Tibial nerve (tissue), 4 donors: Measurements from ENCODE around the gene CACNG6. TPM values are rescaled to one million over a fixed set of nuclear protein-coding genes. Genes with fewer than 3 reads are reported as not detected.

ENCODE experiments used
- DNase-seq, 2 donors: peaks; one replicate each; pipeline ENCODE4 v3.0.0-alpha.2; 2019; ENCODE audit warnings: low spot score in 2 of 2
- H3K27ac ChIP-seq, 4 donors: fragments of 200-600 bp; sonication (generic) in 3 of 4; one replicate each; pipeline ENCODE4 v1.5.1; 2017 to 2019; ENCODE audit warnings: mild to moderate bottlenecking in 1 of 4
- H3K27me3 ChIP-seq, 2 donors: fragments of 200-600 bp; sonication (generic) in 1 of 2; one replicate each; pipeline versions ENCODE4 v1.5.1 to v1.6.0; 2017 to 2019
- H3K36me3 ChIP-seq, 3 donors: fragments of 200-600 bp; sonication (generic); one replicate each; pipeline ENCODE4 v1.5.1; 2018 to 2019
- H3K4me1 ChIP-seq, 4 donors: fragments of 200-600 bp; sonication (generic) in 3 of 4; one replicate each; pipeline ENCODE4 v1.5.1; 2017 to 2019
- H3K4me3 ChIP-seq, 4 donors: fragments of 200-600 bp; sonication (generic) in 3 of 4; one replicate each; pipeline ENCODE4 v1.5.1; 2017 to 2019; ENCODE audit warnings: mild to moderate bottlenecking in 1 of 4, moderate library complexity in 1 of 4
- H3K9me3 ChIP-seq, 4 donors: fragments of 200-600 bp; sonication (generic) in 3 of 4; one replicate each; pipeline ENCODE4 v1.5.1; 2017 to 2019
- EP300 ChIP-seq, 2 donors: sonication (generic); formaldehyde crosslinking; IDR thresholded peaks; one replicate each; pipeline ENCODE4 v1.6.1; 2017; ENCODE audit warnings: antibody characterized with exemption in 2 of 2, mild to moderate bottlenecking in 1 of 2
- POLR2A ChIP-seq, 2 donors: fragments of 450-650 bp; IDR thresholded peaks; one replicate each; pipeline ENCODE4 v1.6.1; 2017; ENCODE audit warnings: antibody characterized with exemption in 2 of 2, mild to moderate bottlenecking in 2 of 2, moderate library complexity in 2 of 2
- WGBS, 2 donors: methylation state at CpG; one replicate each; pipeline ENCODE4 v1.1.5; 2018; 5-methylcytosine and 5-hydroxymethylcytosine counted together
- total RNA-seq, 4 donors: library from RNA; depleted of rRNA; stranded (reverse); fragments of >200 nt; gene quantifications; one replicate each; pipeline ENCODE4 v1.1.0, GENCODE V29; 2016
- TF ChIP-seq, protein P1 (sequence below), 5 experiments: fragments of 200-600 bp in 3 of 5; fragments of 450-650 bp in 2 of 5; sonication (generic) in 3 of 5; IDR thresholded peaks; one replicate each; pipeline ENCODE4 v1.5.1; 2016 to 2019; ENCODE audit warnings: antibody characterized with exemption in 5 of 5, mild to moderate bottlenecking in 3 of 5, moderate library complexity in 2 of 5

CACNG6 gene
- total RNA-seq, 4 donors from 2014 or later = not detected

DNA sequence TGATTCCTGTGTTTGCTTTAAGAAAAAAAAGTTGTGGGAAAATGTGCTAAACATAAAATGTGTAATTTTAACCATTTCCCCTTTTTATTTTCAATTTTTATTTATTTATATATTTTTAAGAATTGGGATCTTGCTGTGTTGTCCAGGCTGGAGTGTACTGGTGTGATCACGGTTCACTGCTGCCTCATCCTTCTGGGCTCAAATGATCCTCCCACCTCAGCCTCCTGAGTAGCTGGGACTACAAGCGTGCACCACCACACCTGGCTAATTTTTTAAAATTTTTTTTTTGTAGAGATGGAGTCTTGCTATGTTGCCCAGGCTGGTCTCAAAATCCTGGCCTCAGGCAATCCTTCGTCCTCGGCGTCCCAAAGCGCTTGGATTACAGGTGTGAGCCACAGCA, 19.0 kb downstream of the CACNG6 start:
- Histone ChIP-seq H3K27me3 (peaks cover 0 to 18% of the 10 kb centered on the region in 2 donors), H3K4me3 (no peak overlapping the region), H3K27ac (no peak overlapping the region), H3K9me3 (peaks cover 0 to 4% (median 0%) of the 10 kb centered on the region in 4 donors), H3K36me3 (no peaks in the 10 kb centered on the region), H3K4me1 (no peaks in the 10 kb centered on the region)
- 95% methylated on average over 6 of the region's 6 CpGs for WGBS, 2 donors
- TF ChIP-seq EP300 (IDR thresholded peaks at IDR 0.05) (no peak), POLR2A (IDR thresholded peaks at IDR 0.05) (no peak)
- TF ChIP-seq, protein P1, sequence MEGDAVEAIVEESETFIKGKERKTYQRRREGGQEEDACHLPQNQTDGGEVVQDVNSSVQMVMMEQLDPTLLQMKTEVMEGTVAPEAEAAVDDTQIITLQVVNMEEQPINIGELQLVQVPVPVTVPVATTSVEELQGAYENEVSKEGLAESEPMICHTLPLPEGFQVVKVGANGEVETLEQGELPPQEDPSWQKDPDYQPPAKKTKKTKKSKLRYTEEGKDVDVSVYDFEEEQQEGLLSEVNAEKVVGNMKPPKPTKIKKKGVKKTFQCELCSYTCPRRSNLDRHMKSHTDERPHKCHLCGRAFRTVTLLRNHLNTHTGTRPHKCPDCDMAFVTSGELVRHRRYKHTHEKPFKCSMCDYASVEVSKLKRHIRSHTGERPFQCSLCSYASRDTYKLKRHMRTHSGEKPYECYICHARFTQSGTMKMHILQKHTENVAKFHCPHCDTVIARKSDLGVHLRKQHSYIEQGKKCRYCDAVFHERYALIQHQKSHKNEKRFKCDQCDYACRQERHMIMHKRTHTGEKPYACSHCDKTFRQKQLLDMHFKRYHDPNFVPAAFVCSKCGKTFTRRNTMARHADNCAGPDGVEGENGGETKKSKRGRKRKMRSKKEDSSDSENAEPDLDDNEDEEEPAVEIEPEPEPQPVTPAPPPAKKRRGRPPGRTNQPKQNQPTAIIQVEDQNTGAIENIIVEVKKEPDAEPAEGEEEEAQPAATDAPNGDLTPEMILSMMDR (IDR thresholded peaks at IDR 0.05) = no peak
- no peak for DNase-seq

DNA sequence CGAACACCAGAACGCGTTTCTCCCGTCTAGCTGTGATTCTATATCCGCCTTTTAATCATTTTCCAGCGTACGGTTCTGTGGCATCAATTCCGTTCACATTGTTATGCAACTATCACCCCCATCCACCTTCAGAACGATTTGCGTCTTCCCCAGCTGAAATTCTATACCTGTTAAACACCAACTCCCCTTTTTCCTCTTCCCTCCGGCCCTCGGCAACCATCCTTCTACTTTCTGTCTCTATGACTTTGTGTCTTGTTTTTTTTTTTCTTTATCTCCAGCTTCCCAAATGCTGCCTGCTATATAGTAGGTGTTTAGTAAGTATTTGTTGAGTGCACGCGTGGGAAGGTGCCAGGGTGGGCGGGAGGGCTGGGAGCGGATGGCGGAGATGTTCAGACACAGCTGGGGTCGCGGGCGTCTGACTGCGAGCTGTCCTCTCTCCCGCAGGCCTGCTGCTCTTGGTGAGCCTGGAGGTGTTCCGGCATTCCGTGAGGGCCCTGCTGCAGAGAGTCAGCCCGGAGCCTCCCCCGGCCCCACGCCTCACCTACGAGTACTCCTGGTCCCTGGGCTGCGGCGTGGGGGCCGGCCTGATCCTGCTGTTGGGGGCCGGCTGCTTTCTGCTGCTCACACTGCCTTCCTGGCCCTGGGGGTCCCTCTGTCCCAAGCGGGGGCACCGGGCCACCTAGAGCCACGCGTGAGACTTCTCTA, 20.2 kb downstream of the CACNG6 start:
- H3K27me3 ChIP-seq = peaks cover 0 to 18% of the 10 kb centered on the region in 2 donors
- WGBS, 2 donors = 36 to 42% methylated on average over 26 to 36 of the region's 36 CpGs
- no peak overlapping the region for H3K27ac ChIP-seq
- no peaks in the 10 kb centered on the region for H3K36me3 ChIP-seq
- TF ChIP-seq EP300 (IDR thresholded peaks at IDR 0.05) = no peak
- TF ChIP-seq POLR2A (IDR thresholded peaks at IDR 0.05) = no peak
- TF ChIP-seq, protein P1 (IDR thresholded peaks at IDR 0.05) = no peak
- H3K4me3 ChIP-seq = no peak overlapping the region
- H3K4me1 ChIP-seq = no peaks in the 10 kb centered on the region
- no peak for DNase-seq
- H3K9me3 ChIP-seq = peaks cover 0 to 4% (median 0%) of the 10 kb centered on the region in 4 donors

DNA sequence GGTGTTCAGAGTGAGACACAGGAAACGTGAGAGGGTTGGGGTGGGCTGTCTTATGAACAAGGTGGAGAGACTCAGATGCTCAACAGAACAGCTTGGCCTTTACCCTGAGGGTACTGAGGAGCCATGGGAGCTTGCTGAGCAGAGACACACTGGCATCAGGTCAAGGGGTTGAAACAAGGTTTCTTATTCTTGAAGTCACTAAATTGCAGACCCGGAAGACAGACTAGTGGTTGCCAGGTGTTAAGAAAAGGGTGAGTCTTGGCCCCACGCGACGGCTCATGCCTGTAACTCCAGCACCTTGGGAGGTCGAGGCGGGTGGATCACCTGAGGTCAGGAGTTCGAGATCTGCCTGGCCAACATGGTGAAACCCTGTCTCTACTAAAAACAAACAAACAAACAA, 22.4 kb downstream of the CACNG6 start:
- H3K27ac ChIP-seq = no peak overlapping the region
- TF ChIP-seq POLR2A (IDR thresholded peaks at IDR 0.05) (no peak), EP300 (IDR thresholded peaks at IDR 0.05) (no peak)
- TF ChIP-seq, protein P1 (IDR thresholded peaks at IDR 0.05) = no peak
- no peaks in the 10 kb centered on the region for H3K36me3 ChIP-seq
- no peak for DNase-seq
- peaks cover 0 to 18% of the 10 kb centered on the region in 2 donors for H3K27me3 ChIP-seq
- no peaks in the 10 kb centered on the region for H3K4me1 ChIP-seq
- WGBS, 2 donors = 75 to 84% methylated on average over 8 of the region's 8 CpGs
- H3K4me3 ChIP-seq = no peak overlapping the region
- H3K9me3 ChIP-seq = peaks cover 0 to 13% (median 0%) of the 10 kb centered on the region in 4 donors

DNA sequence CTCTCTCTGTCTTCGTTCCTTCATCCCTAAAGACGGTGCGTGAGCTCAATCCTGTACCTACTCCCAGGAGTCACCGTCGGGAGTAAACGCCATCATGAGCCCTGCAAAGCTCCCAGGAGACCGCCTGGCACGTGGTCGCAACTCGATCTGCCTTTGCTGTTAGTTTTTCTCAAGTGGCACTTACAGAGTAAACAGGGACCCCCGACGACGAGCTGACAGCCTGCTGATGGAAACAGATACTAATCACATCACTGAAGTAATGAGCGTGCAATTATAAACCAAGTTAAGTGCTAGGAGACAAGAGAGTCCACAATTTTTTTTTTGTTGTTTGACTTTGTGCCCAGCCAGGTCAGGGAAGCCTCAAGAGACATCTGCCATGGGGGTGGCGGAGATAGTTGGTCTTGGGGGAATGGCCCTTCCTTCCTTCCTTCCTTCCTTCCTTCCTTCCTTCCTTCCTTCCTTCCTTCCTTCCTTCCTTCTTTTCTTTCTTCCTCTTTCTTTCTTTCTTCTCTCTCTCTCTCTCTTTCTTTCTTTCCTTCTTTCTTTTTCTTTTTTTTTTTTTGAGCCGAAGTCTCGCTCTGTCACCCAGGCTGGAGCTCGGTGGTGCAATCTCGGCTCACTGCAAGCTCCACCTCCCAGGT, 23.6 kb downstream of the CACNG6 start:
- 38 to 46% methylated on average over 19 of the region's 19 CpGs for WGBS, 2 donors
- no peaks in the 10 kb centered on the region for H3K36me3 ChIP-seq
- H3K27me3 ChIP-seq = peaks cover 0 to 18% of the 10 kb centered on the region in 2 donors
- TF ChIP-seq POLR2A (IDR thresholded peaks at IDR 0.05) (no peak), EP300 (IDR thresholded peaks at IDR 0.05) (no peak)
- TF ChIP-seq, protein P1 (IDR thresholded peaks at IDR 0.05) = no peak
- no peaks in the 10 kb centered on the region for H3K4me1 ChIP-seq
- peaks cover 0 to 13% (median 0%) of the 10 kb centered on the region in 4 donors for H3K9me3 ChIP-seq
- H3K27ac ChIP-seq = no peak overlapping the region
- no peak for DNase-seq
- no peak overlapping the region for H3K4me3 ChIP-seq

DNA sequence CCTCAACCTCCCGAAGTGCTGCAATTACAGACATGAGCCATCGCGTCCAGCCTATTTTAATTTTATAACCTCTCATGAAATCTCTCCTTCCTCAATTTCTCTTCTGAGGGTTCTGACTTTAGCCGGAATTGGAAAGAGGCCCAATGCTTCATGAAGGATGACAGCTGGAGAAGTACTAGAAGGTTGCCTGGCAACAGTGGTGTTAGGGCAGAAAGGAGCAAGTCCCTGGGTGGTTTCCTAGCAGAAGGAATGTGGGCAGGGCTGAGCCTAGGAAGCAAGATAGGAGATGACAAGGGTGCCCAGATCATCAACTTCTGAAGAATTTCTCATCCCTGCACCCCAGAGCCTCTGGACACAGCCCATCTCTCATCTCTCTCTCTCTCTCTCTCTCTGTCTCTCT, 25.8 kb downstream of the CACNG6 start:
- no peak for DNase-seq
- H3K36me3 ChIP-seq = no peaks in the 10 kb centered on the region
- peaks cover 0 to 13% (median 0%) of the 10 kb centered on the region in 4 donors for H3K9me3 ChIP-seq
- TF ChIP-seq, protein P1 (IDR thresholded peaks at IDR 0.05) = no peak
- TF ChIP-seq EP300 (IDR thresholded peaks at IDR 0.05) (no peak), POLR2A (IDR thresholded peaks at IDR 0.05) (no peak)
- no peak overlapping the region for H3K4me3 ChIP-seq
- H3K27ac ChIP-seq = no peak overlapping the region
- no peaks in the 10 kb centered on the region for H3K4me1 ChIP-seq
- WGBS, 2 donors = 71 to 89% methylated on average over 4 of the region's 4 CpGs
- H3K27me3 ChIP-seq = peaks cover 0 to 14% of the 10 kb centered on the region in 2 donors
